ENCODE measurements around the gene RTN1.

DNA sequence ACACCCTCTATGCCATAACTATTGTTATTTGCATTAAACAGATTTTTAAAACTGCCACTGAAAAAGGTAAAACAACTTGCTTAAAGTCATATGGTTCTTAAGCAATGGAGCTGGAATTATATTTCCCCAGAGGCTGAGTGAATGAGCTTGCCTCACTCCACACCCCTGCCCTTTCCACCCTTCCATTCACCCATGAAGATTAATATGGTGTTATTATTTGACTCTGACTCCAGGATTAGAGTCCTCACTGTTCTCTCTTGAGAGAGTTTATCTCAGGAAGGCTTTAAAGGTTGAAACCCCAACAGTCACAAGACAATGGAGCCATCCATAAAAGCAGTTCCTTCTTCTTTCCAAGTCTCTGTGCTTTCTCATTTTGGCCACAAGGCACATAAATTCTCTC lies 84.9 kb downstream of the RTN1 start:
- TF ChIP-seq EZH2 (IDR thresholded peaks at IDR 0.05; ENCODE audit: borderline replicate concordance, insufficient read depth, low read length, poor library complexity, severe bottlenecking) (no peak), CTCF (IDR thresholded peaks at IDR 0.05; ENCODE audit: poor library complexity, severe bottlenecking) (no peak)

Measured in neural cell (in vitro differentiated cells).